BLaER1 treated with 17β-estradiol and CSF1 and Interleukin-3, amounts not matched to agents 10 nM and 100 nM (cell line): ENCODE measurements around the gene ARID1B.
A peak's percentile ranks its signal among the peaks of the same experiment; 100 is the strongest.
"Not testable (repeated sequence)": the region's sequence is repeated elsewhere in the genome, so short reads cannot be mapped to it uniquely, and the experiment has no call there.

Source experiments
- H3K27ac ChIP-seq, 11 experiments: shearing (Covaris generic); formaldehyde crosslinking; 2 replicates each; pipeline ENCODE4 v1.8.1; 2022
- H3K27me3 ChIP-seq, 11 experiments: shearing (Covaris generic); formaldehyde crosslinking; 2 replicates each; pipeline ENCODE4 v1.8.1; 2022
- H3K36me3 ChIP-seq, 11 experiments: shearing (Covaris generic); formaldehyde crosslinking; 2 replicates each; pipeline ENCODE4 v1.8.1; 2022
- H3K4me1 ChIP-seq, 10 experiments: shearing (Covaris generic); formaldehyde crosslinking; 2 replicates each; pipeline ENCODE4 v1.8.1; 2022
- H3K4me2 ChIP-seq, 11 experiments: shearing (Covaris generic); formaldehyde crosslinking; 2 replicates each; pipeline ENCODE4 v1.8.1; 2022
- H3K4me3 ChIP-seq, 10 experiments: shearing (Covaris generic); formaldehyde crosslinking; 2 replicates each; pipeline ENCODE4 v1.8.1; 2022
- H3K9ac ChIP-seq, 11 experiments: shearing (Covaris generic); formaldehyde crosslinking; 2 replicates each; pipeline ENCODE4 v1.8.1; 2022
- H3K9me3 ChIP-seq, 11 experiments: shearing (Covaris generic); formaldehyde crosslinking; replicated peaks in 1 of 11; 2 replicates each; pipeline ENCODE4 v1.8.1; 2022
- H4K20me1 ChIP-seq, 11 experiments: shearing (Covaris generic); formaldehyde crosslinking; 2 replicates each; pipeline ENCODE4 v1.8.1; 2022
- Cebpa-rat ChIP-seq, 11 experiments: shearing (Covaris generic); IDR thresholded peaks; 2 replicates each; pipeline ENCODE4 v1.8.1; 2022

Gene ARID1B

GRCh38 chr6:157030755-157031154, 253.6 kb downstream of the ARID1B start:
- Histone ChIP-seq H3K27ac (no peak overlapping the region), H3K4me1 (peaks cover 11 to 28% (median 25%) of the 10 kb centered on the region in 10 experiments), H3K9me3 (peaks cover 0 to 13% (median 1%) of the 10 kb centered on the region in 11 experiments; a peak in 7 of 22 replicates), H3K9ac (no peak overlapping the region), H3K36me3 (peaks cover 0 to 24% (median 12%) of the 10 kb centered on the region in 11 experiments; a peak in 17 of 22 replicates), H3K27me3 (no peaks in the 10 kb centered on the region), H3K4me2 (no peak overlapping the region), H4K20me1 (peaks cover 3 to 90% (median 67%) of the 10 kb centered on the region in 11 experiments; a peak in 19 of 22 replicates), H3K4me3 (no peak overlapping the region)
- TF ChIP-seq Cebpa-rat (IDR thresholded peaks at IDR 0.05), result no peak

DNA sequence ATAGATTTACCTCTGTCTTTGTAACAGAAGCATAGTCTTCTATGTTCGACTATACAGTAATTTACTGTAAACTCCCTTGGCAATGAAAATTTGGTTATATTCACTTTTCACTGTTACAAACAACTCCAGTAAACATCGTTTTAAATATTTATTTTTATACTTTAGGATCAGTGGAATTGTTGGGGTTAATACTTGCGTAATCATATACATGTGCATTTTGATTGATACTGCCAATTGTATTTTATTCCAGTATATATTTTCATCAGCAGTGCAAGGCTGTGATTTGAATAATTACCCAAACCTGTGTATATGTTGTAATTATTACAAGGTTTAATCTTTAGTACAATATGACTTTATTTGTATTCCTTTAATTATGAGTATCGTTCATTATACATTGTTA, 255.7 kb downstream of the ARID1B start:
- H3K4me3 ChIP-seq, result peak overlapping the region; percentile 42 to 66 (median 54); a peak in 11 of 20 replicates
- H3K4me2 ChIP-seq, result peak overlapping the region in 10 of 11 experiments; percentile 68 to 98 (median 85); a peak in 18 of 22 replicates

GRCh38 chr6:157033428-157034140, 256.4 kb downstream of the ARID1B start:
- Histone ChIP-seq H3K4me1 (peaks cover 11 to 36% (median 25%) of the 10 kb centered on the region in 10 experiments), H3K9me3 (peaks cover 0 to 10% (median 7%) of the 10 kb centered on the region in 11 experiments; a peak in 15 of 22 replicates), H3K4me3 (peak overlapping the region; percentile 42 to 66 (median 54); a peak in 19 of 20 replicates), H3K36me3 (peaks cover 10 to 52% (median 27%) of the 10 kb centered on the region in 11 experiments; a peak in 21 of 22 replicates), H3K27ac (peak overlapping the region; percentile 25 to 75 (median 56); a peak in 19 of 22 replicates), H4K20me1 (peaks cover 11 to 79% (median 65%) of the 10 kb centered on the region in 11 experiments; a peak in 19 of 22 replicates), H3K4me2 (peak overlapping the region; percentile 68 to 98 (median 84)), H3K27me3 (no peaks in the 10 kb centered on the region), H3K9ac (peak overlapping the region; percentile 55 to 74 (median 69))
- no peak for TF ChIP-seq Cebpa-rat (IDR thresholded peaks at IDR 0.05)

More for the DNA sequence above, 255.7 kb downstream of the ARID1B start:
- H3K27ac ChIP-seq, result peak overlapping the region in 6 of 11 experiments; percentile 25 to 71 (median 60); a peak in 8 of 22 replicates
- H3K9me3 ChIP-seq, result peaks cover 0 to 10% (median 4%) of the 10 kb centered on the region in 11 experiments; a peak in 8 of 22 replicates
- no peaks in the 10 kb centered on the region for H3K27me3 ChIP-seq
- H3K9ac ChIP-seq, result peak overlapping the region in 5 of 11 experiments; percentile 65 to 74 (median 69); a peak in 6 of 22 replicates
- H3K4me1 ChIP-seq, result peaks cover 11 to 36% (median 25%) of the 10 kb centered on the region in 10 experiments
- H4K20me1 ChIP-seq, result peaks cover 11 to 80% (median 65%) of the 10 kb centered on the region in 11 experiments; a peak in 19 of 22 replicates
- no peak for TF ChIP-seq Cebpa-rat (IDR thresholded peaks at IDR 0.05)
- H3K36me3 ChIP-seq, result peaks cover 9 to 45% (median 23%) of the 10 kb centered on the region in 11 experiments; a peak in 21 of 22 replicates

GRCh38 chr6:157034436-157035230, 257.5 kb downstream of the ARID1B start:
- Histone ChIP-seq H4K20me1 (peaks cover 11 to 69% (median 58%) of the 10 kb centered on the region in 11 experiments; a peak in 19 of 22 replicates), H3K27me3 (no peaks in the 10 kb centered on the region), H3K9me3 (peaks cover 5 to 15% (median 8%) of the 10 kb centered on the region in 11 experiments; a peak in 17 of 22 replicates), H3K9ac (no peak overlapping the region), H3K4me3 (no peak overlapping the region), H3K36me3 (peaks cover 10 to 49% (median 27%) of the 10 kb centered on the region in 11 experiments; a peak in 21 of 22 replicates), H3K4me2 (peak overlapping the region in 7 of 11 experiments; percentile 2 to 98 (median 84); a peak in 9 of 22 replicates), H3K27ac (no peak overlapping the region), H3K4me1 (peaks cover 11 to 36% (median 25%) of the 10 kb centered on the region in 10 experiments)
- no peak for TF ChIP-seq Cebpa-rat (IDR thresholded peaks at IDR 0.05)

- peaks cover 11 to 36% (median 25%) of the 10 kb centered on the region in 10 experiments for H3K4me1 ChIP-seq
- H3K4me2 ChIP-seq, result no peak overlapping the region
- TF ChIP-seq Cebpa-rat (IDR thresholded peaks at IDR 0.05), result no peak
These were observed 258.4 kb downstream of the ARID1B start for GRCh38 chr6:157035546-157035945.

DNA sequence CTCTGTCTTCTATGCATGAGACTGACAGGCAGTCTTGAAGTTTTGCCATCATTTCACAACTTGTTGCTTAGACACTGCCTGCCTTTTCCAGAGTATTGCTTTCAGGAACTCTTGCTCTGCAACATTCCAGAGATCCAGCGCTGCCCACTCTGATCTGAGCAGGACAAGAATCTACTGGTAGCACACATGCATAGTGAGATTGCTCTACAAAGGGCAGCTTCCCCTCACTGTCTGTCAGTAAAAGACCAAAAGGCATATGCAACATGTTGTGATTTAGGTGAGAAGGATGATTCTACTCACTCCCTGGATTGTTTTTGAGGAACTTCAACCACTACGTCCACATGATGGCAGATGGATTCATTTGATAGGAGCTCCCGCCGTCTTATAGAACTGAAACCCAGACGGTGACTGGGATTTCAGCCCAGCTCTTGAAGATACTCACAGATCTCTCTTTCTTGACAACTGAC, 259.1 kb downstream of the ARID1B start:
- no peak for TF ChIP-seq Cebpa-rat (IDR thresholded peaks at IDR 0.05)
- Histone ChIP-seq H3K36me3 (peaks cover 9 to 52% (median 30%) of the 10 kb centered on the region in 11 experiments; a peak in 21 of 22 replicates), H4K20me1 (peaks cover 4 to 54% (median 43%) of the 10 kb centered on the region in 11 experiments; a peak in 19 of 22 replicates), H3K9me3 (peaks cover 0 to 16% (median 7%) of the 10 kb centered on the region in 11 experiments; a peak in 14 of 22 replicates), H3K4me3 (no peak overlapping the region), H3K9ac (no peak overlapping the region), H3K27me3 (no peaks in the 10 kb centered on the region), H3K4me2 (no peak overlapping the region), H3K4me1 (peaks cover 11 to 36% (median 25%) of the 10 kb centered on the region in 10 experiments), H3K27ac (no peak overlapping the region)

More at GRCh38 chr6:157035546-157035945, 258.4 kb downstream of the ARID1B start:
- Histone ChIP-seq H3K27me3 (no peaks in the 10 kb centered on the region), H3K9me3 (peaks cover 0 to 16% (median 7%) of the 10 kb centered on the region in 11 experiments; a peak in 14 of 22 replicates), H3K36me3 (peaks cover 9 to 47% (median 30%) of the 10 kb centered on the region in 11 experiments; a peak in 21 of 22 replicates), H3K4me3 (no peak overlapping the region), H3K9ac (no peak overlapping the region; a peak in 1 of 22 replicates), H3K27ac (no peak overlapping the region), H4K20me1 (peaks cover 4 to 60% (median 50%) of the 10 kb centered on the region in 11 experiments; a peak in 19 of 22 replicates)

DNA sequence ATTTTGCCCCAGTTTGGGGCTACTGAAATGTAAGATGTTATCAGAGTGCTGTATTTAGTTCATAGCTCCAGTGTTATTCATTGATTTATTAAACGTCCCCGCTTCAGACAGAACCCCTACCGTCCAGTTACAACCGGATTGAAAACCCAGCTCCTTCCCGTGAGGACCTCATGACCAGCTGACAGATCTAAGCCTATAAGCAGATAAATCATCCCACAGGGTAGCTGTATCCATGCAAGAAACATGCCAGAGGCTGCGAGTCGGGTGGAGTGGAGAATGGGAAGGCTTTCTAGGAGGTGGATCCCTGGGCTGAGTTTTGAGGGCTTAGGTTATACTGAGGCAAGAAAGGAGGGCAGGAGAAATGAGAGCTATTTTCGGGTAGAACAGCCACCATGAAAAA, 260.0 kb downstream of the ARID1B start:
- peaks cover 4 to 49% (median 38%) of the 10 kb centered on the region in 11 experiments; a peak in 19 of 22 replicates for H4K20me1 ChIP-seq
- H3K36me3 ChIP-seq, result peaks cover 16 to 61% (median 37%) of the 10 kb centered on the region in 11 experiments; a peak in 21 of 22 replicates
- H3K27me3 ChIP-seq, result no peaks in the 10 kb centered on the region
- no peak overlapping the region for H3K9ac ChIP-seq
- no peak overlapping the region for H3K4me2 ChIP-seq
- no peak for TF ChIP-seq Cebpa-rat (IDR thresholded peaks at IDR 0.05)
- H3K27ac ChIP-seq, result no peak overlapping the region
- H3K9me3 ChIP-seq, result peaks cover 0 to 16% (median 7%) of the 10 kb centered on the region in 11 experiments; a peak in 14 of 22 replicates
- no peak overlapping the region for H3K4me3 ChIP-seq
- peaks cover 11 to 36% (median 25%) of the 10 kb centered on the region in 10 experiments for H3K4me1 ChIP-seq

DNA sequence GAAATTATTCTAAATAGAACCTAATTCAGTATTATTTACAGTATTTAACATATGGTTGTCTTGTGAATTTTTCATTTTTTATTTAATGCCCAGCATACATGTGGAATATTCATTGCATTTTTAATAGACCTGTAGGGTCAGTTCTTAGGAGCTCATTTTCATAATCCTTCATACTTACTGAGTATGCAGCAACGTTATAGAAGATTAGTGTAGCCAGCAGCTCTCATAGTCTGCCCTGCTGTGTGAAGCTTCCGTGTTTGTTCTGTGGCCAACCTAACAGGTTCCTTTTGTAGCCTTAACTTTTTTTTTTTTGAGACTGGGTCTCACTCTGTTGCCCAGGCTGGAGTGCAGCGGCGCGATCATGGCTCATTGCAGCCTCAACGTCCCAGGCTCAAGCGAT, 261.4 kb downstream of the ARID1B start:
- Histone ChIP-seq H3K9ac (no peak overlapping the region), H4K20me1 (peaks cover 4 to 36% (median 28%) of the 10 kb centered on the region in 11 experiments; a peak in 17 of 22 replicates), H3K27me3 (no peaks in the 10 kb centered on the region), H3K27ac (no peak overlapping the region), H3K4me3 (no peak overlapping the region), H3K9me3 (peaks cover 0 to 16% (median 7%) of the 10 kb centered on the region in 11 experiments; a peak in 14 of 22 replicates), H3K36me3 (peaks cover 19 to 74% (median 47%) of the 10 kb centered on the region in 11 experiments; a peak in 21 of 22 replicates), H3K4me1 (peaks cover 2 to 25% (median 13%) of the 10 kb centered on the region in 10 experiments), H3K4me2 (no peak overlapping the region)
- TF ChIP-seq Cebpa-rat (IDR thresholded peaks at IDR 0.05), result no peak

DNA sequence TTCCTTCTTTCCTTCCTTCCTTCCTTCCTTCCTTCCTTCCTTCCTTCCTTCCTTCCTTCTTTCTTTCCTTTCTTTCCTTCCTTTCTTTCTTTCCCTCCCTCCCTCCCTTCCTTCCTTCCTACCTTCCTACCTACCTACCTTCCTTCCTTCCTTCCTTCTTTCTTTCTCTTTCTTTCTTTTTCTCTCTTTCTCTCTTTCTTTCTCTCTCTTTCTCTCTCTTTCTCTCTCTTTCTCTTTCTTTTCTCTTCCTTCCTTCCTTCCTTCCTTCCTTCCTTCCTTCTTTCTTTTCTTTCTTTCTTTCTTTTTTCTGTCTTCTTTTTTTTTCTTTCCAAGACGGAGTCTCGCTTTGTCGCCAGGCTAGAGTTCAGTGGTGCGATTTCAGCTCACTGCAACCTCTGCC, 262.5 kb downstream of the ARID1B start:
- Histone ChIP-seq H3K36me3 (peaks cover 19 to 84% (median 47%) of the 10 kb centered on the region in 11 experiments; a peak in 21 of 22 replicates), H3K9me3 (peaks cover 0 to 16% (median 7%) of the 10 kb centered on the region in 11 experiments; a peak in 14 of 22 replicates), H4K20me1 (peaks cover 3 to 26% (median 20%) of the 10 kb centered on the region in 11 experiments; a peak in 13 of 22 replicates), H3K4me1 (peaks cover 0 to 15% (median 5%) of the 10 kb centered on the region in 10 experiments; a peak in 8 of 20 replicates)
- not testable (repeated sequence) for H3K4me2 ChIP-seq, H3K4me3 ChIP-seq, H3K27me3 ChIP-seq, H3K9ac ChIP-seq, H3K27ac ChIP-seq
